Heart left ventricle (tissue), 13 donors: ENCODE measurements around the gene GRM7.

ENCODE experiments used
- POLR2A ChIP-seq, 2 donors: fragments of 450-650 bp; IDR thresholded peaks; one replicate each; pipeline ENCODE4 v1.6.1; 2017; ENCODE audit warnings: antibody characterized with exemption in 2 of 2, mild to moderate bottlenecking in 2 of 2, moderate library complexity in 2 of 2
- TF ChIP-seq, protein P1 (sequence below), 12 donors: fragments of 200-600 bp; sonication (generic) in 4 of 12; IDR thresholded peaks; one replicate each; pipeline versions ENCODE4 v1.5.0 to v1.8.0; 2018 to 2022; ENCODE audit warnings: antibody characterized with exemption in 12 of 12, mild to moderate bottlenecking in 5 of 12
- donor health status: ischemic (EF 13 %, LVEDD 7.1; RV severe dilation, severe dysfunction).
- donor health status: DM: no; HTN: yes; CAD: no.
- donor health status: DM: no; HTN: no; CAD: no.
- donor health status: ischemic (EF 25% LVEDD 6.9; RV normal size, moderate dysfunction).
- donor health status: ischemic (EF 25% LVEDD 5.7; RV mildly dilated, moderate dysfunction).
- donor health status: ischemic (EF 35%, LVEDD 5.7; RV mildly dilated, moderate dysfunction).
- donor health status: nonischemic (EF 11% LVEDD 7.7; RV severe dilation, severe dysfunction).
- donor health status: DM: yes; HTN: yes; CAD: no.
- donor health status: PGD.
- donor health status: ischemic (EF 29% LVEDD 5.4; RV normal size, mild dysfunction).
- donor health status: nonischemic (EF 23%, LVEDD 6.1; RV moderate dilation, normal function).

DNA sequence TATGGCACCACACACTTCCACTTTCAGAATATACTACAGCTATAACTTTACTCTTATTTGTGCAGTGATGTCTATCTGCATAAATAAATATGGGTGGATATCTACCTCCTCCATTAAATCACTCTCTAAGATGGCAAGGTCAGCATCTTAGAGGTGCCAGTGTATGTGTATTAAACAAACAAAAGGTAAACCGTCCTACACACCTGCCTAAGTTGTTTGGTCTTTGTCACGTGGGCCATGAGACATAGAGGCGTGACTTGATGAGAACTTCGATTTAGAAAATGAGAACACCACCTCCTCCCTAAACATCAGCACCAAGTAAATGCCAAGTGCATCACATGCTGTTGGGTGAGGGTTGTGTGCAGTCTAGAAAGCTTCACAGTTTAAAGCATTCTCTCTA is 310.6 kb downstream of the GRM7 start:
- TF ChIP-seq POLR2A (IDR thresholded peaks at IDR 0.05): no peak
- TF ChIP-seq, protein P1, sequence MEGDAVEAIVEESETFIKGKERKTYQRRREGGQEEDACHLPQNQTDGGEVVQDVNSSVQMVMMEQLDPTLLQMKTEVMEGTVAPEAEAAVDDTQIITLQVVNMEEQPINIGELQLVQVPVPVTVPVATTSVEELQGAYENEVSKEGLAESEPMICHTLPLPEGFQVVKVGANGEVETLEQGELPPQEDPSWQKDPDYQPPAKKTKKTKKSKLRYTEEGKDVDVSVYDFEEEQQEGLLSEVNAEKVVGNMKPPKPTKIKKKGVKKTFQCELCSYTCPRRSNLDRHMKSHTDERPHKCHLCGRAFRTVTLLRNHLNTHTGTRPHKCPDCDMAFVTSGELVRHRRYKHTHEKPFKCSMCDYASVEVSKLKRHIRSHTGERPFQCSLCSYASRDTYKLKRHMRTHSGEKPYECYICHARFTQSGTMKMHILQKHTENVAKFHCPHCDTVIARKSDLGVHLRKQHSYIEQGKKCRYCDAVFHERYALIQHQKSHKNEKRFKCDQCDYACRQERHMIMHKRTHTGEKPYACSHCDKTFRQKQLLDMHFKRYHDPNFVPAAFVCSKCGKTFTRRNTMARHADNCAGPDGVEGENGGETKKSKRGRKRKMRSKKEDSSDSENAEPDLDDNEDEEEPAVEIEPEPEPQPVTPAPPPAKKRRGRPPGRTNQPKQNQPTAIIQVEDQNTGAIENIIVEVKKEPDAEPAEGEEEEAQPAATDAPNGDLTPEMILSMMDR (IDR thresholded peaks at IDR 0.05): no peak
